GM18907 (cell line): ENCODE data around the gene LIFR.

Experiments
- ATAC-seq: cut with Tn5 transposase; IDR thresholded peaks from one replicate; pipeline ENCODE4 v1.9.1; 2021; ENCODE audit warnings: mild to moderate bottlenecking, moderate library complexity; ENCODE audit not compliant: unreplicated experiment

LIFR gene

DNA sequence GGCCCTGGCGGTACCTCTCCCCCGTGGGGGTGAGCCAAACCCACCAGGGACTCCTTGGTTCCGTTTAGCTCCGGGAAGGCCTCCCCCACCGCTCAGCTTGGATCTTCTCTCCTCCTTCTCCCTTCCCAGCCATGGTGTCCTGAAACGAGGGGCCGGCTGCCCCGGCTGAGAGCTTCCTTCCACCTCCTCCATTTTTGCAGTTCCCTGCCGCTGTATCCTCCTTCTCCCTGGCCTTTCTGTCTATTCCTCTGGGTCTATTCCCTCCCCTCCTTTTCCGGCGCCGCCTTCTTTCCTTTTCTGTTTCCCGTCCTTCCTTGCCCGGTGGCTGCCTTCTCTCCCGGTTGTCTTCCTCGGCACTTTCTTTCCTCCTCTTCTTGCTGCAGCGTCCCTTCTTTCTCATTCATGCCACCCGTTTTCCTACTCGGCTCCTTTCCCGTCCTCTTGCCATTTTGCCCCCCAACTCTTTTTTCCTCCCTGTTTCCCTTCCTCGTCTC is 110.4 kb downstream of the LIFR start:
- ATAC-seq = no peak

- ATAC-seq = no peak
These were observed 110.9 kb downstream of the LIFR start for GRCh38 chr5:38445374-38446028.

DNA sequence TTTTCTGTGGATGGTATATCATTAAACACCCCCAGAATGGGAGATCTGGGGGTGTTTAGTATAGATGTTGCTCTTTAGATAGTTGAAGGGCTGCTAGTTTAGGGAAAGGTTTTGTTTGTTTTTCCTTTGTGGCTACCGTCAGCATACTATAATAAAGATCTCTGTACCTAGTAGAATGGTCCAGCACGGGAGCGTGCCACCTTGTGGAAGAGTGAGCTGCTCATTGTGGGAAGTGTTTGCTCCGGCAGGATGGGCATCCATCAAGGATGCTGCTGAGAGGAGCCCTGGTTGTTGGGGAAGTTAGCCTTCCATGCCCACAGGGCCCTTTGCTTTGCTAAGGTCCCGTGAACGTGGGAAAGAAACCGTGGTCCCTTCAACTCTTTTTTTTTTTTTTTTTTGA is 113.1 kb downstream of the LIFR start:
- no peak for ATAC-seq

DNA sequence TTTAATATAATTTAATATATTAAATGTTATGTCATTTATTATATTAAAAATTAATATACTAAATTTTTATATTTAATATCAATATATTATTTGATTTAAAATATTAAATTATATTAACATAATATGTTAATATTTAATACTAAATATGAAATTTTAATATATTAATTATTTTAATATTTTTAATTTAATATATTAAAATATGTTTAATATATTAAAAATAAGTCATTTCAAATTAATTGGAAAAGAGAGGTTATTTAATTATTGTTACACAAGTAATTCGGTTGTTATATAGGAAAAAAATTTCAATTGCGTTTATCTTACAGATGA is 114.2 kb downstream of the LIFR start:
- ATAC-seq = no peak

DNA sequence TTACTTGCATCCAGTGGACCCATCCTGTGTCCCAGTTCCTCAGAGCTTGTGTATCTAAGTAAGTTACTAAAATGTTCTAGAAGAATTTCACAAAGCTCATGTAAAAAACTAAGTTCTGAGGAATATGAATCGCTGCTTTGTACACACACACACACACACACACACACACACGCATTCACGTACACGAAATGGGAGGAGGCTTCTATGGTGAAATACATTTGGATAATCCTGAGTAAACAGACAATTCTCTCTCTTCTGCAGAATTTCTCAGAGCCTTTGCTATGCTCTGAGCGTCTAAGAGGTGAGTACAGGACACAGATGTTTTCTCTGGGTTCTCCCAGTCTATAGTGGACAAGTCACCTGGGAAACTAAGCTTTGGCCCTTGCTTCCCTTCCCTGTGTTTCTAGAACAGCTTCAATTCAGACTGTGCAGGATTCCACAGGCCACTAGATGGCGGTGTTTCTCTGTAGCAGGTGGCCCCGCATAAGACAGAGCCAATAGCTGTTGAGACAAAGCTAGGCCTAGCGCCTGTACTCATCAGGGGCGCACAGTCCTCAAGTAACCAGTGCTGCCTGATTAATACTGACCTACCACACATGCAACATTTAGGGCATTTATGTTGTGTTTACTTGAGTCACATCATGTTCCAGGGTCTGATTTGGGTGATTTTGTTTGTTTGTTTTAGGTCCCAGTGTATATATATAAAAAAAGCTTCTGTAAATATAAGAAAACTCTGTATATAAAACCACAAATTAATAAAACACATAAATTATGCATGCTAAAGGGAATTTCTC is 114.8 kb downstream of the LIFR start:
- peak; percentile 100 for ATAC-seq

DNA sequence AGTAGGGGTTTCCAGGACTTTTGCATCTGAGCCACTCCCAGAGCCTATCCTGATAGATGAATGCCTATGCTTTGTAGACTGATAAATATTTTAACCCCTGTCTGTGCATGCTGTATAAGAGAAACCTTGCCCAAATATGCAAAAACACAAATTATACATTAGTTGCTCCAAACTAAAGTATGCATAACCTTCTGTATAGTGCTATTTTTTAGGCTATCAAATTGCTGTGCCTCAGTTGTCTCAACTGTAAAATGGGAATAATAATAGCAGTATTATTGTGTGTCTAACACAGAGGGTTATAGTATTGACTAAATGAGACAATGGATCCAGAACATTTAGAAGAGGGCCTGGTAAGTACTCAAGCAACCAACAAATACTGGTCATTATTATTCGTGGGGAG is 117.7 kb downstream of the LIFR start:
- ATAC-seq = no peak

GRCh38 chr5:38434966-38435705 is 121.3 kb downstream of the LIFR start:
- no peak for ATAC-seq

DNA sequence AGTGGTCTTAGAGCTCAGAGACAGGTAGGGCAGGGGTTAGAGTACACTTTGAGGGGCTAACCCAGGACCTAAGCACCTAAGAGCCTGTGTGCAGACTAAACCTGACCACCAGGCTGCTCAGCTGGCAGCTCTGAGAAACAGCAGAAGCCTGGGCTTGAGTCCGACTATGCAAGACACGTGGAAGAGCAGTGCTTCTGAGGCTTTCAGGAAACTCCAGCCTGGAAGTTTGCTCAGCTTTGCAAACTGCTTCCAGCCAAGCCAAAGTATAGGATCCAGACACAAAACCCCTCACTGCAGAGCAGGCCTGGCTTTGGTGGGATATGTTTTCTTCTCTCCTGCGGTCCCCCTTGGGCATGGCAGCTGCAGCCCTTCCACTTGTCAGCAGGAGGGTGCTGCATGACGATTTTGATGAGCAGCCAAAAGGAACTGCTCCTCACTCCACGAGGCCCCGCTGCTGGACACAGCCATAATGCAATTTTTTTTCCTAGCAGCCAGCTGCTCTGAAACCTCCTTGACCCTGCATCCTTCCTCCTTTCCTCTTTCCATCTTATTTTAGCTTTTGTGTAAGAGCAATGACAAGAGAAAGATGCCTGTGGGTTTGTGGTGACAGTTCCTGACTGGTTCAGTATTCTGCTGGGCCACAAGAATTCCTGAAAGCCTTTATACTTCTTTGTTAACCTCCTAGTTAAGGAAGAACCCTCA is 123.1 kb downstream of the LIFR start:
- no peak for ATAC-seq

- ATAC-seq = no peak
These were observed 125.1 kb downstream of the LIFR start for GRCh38 chr5:38431242-38431853.

DNA sequence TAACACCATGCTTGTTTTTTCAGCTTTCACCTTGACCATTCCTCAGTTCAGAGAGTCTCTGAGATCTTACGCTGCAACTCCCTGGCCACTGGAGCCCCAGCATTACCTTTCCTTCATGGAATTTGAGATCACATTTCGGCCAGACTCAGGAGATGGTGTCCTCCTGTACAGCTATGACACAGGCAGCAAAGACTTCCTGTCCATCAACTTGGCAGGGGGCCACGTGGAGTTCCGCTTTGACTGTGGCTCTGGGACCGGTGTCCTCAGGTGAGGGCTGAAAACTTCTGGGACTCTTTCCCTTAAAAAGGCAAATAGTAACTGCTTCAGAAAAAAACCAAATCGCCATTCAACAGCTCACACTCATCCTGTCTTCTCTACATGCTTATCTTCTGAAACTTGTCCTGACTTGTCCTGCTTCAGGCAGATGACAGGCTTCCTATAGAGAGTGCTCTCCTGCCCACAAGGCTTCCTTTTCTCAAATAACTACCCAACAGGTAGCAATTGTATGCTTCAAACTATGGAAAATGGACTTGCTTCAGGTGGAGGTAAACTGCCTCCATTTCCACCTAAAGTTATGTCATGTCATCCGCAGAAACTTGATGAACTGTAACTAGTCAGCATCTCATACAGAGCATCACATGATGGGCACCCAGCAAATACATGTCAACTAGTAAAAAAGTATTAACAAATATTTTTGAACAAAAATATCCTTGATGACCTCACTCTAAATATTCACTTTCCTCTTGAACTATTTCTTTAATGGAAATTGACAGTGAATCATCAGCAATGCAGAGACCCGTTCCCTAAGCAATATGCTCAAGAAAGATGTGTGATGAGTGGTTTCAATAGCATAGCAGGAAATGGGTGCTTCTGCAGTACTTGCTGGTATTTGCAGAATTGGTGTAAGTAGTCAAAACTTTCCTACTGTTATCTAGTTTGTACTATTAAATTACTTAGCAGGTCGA is 129.2 kb downstream of the LIFR start:
- no peak for ATAC-seq

GRCh38 chr5:38426490-38426889 is 130.0 kb downstream of the LIFR start:
- ATAC-seq = no peak
